GM21367 (cell line): ENCODE data around the gene DIPK1A.
"Not testable (repeated sequence)": the region's sequence is repeated elsewhere in the genome, so short reads cannot be mapped to it uniquely, and the experiment has no call there.

Source experiments
- ATAC-seq: cut with Tn5 transposase; IDR thresholded peaks from one replicate; pipeline ENCODE4 v1.9.1; 2021; ENCODE audit not compliant: unreplicated experiment

The DIPK1A gene

GRCh38 chr1:92980732-92981647, 19.7 kb upstream of the DIPK1A start:
- ATAC-seq, result no peak

- ATAC-seq, result peak; percentile 73
Measured at GRCh38 chr1:92975551-92976232, 14.4 kb upstream of the DIPK1A start.

- not testable (repeated sequence) for ATAC-seq
Measured at GRCh38 chr1:92974112-92974511, 12.8 kb upstream of the DIPK1A start.

GRCh38 chr1:92973203-92973897, 12.1 kb upstream of the DIPK1A start:
- no peak for ATAC-seq

GRCh38 chr1:92972409-92973129, 11.3 kb upstream of the DIPK1A start:
- ATAC-seq, result no peak

- ATAC-seq, result not testable (repeated sequence)
Measured at GRCh38 chr1:92971932-92972331, 10.7 kb upstream of the DIPK1A start.

- no peak for ATAC-seq
Measured at GRCh38 chr1:92970990-92971689, 9.9 kb upstream of the DIPK1A start.

- no peak for ATAC-seq
Measured at GRCh38 chr1:92969517-92969916, 8.3 kb upstream of the DIPK1A start.

GRCh38 chr1:92968138-92969032, 7.1 kb upstream of the DIPK1A start:
- ATAC-seq, result peak; percentile 45

- ATAC-seq, result no peak
Measured at GRCh38 chr1:92964998-92965397, 3.7 kb upstream of the DIPK1A start.

GRCh38 chr1:92964316-92964715, 3.1 kb upstream of the DIPK1A start:
- ATAC-seq, result no peak

GRCh38 chr1:92961896-92962752, 862 bp upstream of the DIPK1A start:
- peak; percentile 54 for ATAC-seq

- ATAC-seq, result peak; percentile 37
Measured at GRCh38 chr1:92960395-92961130, 699 bp downstream of the DIPK1A start.

- no peak for ATAC-seq
Measured at GRCh38 chr1:92958203-92958970, 2.9 kb downstream of the DIPK1A start.

- ATAC-seq, result peak; percentile 29
Measured at GRCh38 chr1:92957030-92957734, 4.1 kb downstream of the DIPK1A start.
